T47D (cell line): Measurements from ENCODE around the gene LRRC59.
A peak's percentile ranks its signal among the peaks of the same experiment; 100 is the strongest.

Experiments used
- DNase-seq, 2 experiments: peaks; one replicate each; pipeline versions ENCODE4 v3.0.0 to v3.0.0-alpha.2; 2011 to 2012; ENCODE audit warnings: low read depth in 1 of 2, low spot score in 1 of 2
- JUND ChIP-seq: IDR thresholded peaks from 2 replicates; pipeline ENCODE4 v1.6.1; 2012; ENCODE audit warnings: low read depth
- in situ Hi-C: cut with HindIII; loops from 2 replicates; pipeline ENCODE4 v1.10.0; 2016; ENCODE audit warnings: low sequenced_read_pairs, low pct_unique_long_range_greater_than_20kb

Gene LRRC59

DNA sequence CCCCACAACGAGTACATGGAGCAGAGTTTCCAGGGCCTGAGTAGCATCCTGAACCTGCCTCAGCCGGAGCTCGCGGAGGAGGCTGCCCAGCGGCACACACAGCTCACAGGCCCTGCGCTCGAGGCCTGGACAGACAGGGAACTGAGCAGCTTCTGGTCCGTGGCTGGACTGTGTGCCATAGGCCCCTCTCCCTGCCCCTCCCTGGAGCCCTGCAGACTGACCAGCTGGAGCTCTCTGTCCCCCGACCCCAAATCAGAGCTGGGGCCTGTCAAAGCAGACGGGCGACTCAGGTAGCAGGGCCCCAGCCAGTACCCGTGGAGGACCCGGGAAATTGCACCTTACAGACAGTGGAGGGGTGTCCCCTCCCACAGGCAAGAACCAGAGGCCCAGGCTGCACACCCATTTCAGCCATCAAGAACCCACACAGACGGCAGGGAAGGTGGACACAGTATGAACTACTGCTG is 37.3 kb downstream of the LRRC59 start:
- in situ Hi-C loops = no loop called here
- no peak for TF ChIP-seq JUND
- no peak for DNase-seq

- TF ChIP-seq JUND = no peak
- peak in 1 of 2 experiments; percentile 59 for DNase-seq
- in situ Hi-C loops = no loop called here
Measured at GRCh38 chr17:50359005-50359699, 38.2 kb downstream of the LRRC59 start.

DNA sequence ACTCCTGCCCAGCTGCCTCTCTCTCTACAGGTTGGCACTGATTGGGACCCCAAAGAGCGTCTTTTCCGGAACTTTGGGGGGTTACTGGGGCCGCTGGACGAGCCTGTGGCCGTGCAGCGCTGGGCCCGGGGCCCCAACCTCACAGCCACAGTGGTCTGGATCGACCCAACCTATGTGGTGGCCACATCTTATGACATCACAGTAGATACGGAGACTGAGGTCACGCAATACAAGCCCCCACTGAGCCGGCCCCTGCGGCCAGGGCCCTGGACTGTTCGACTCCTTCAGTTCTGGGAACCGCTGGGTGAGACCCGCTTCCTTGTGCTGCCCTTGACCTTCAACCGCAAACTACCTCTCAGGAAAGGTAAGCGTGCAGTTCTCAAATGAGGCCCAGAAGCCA is 39.1 kb downstream of the LRRC59 start:
- DNase-seq = no peak
- in situ Hi-C loops = no loop called here
- TF ChIP-seq JUND = no peak

GRCh38 chr17:50356892-50357510 is 40.3 kb downstream of the LRRC59 start:
- TF ChIP-seq JUND = no peak
- DNase-seq = no peak
- in situ Hi-C loops = no loop called here

DNA sequence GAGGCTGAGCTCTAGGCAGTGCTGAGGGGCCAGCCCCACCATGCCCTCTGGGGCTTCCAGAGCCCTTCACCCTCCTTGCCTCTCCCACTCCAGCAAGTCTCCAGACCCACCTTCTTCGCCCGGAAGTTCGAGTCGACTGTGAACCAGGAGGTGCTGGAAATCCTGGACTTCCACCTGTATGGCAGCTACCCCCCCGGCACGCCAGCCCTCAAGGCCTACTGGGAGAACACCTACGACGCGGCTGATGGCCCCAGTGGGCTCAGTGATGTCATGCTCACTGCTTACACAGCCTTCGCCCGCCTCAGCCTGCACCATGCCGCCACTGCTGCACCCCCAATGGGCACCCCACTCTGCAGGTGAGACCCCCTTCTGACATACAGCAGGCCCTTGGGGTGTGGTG is 40.9 kb downstream of the LRRC59 start:
- in situ Hi-C loops = no loop called here
- DNase-seq = no peak
- no peak for TF ChIP-seq JUND

DNA sequence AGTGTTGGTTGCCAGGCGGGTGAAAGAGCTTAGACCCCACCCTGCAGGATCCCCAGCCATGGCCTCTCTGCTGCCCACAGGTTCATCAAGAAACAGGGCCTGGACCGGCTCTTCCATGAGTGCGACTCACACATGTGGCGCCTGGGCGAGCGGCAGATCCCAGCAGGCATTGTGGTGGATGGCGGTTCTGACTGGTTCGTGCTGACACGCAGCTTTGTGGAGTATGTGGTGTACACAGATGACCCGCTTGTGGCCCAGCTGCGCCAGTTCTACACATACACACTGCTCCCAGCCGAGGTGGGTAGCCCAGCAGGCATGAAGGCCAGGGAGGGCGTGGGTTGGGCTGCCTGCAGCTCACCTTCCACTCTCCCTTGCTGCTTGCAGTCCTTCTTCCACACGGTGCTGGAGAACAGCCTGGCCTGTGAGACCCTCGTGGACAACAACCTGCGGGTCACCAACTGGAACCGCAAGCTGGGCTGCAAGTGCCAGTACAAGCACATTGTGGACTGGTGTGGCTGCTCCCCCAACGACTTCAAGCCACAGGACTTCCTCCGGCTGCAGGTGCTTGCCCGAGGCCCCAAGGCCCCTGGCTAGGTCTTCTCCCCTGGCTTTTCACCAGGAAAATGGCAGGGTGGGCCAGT is 41.5 kb downstream of the LRRC59 start:
- no peak for TF ChIP-seq JUND
- DNase-seq = no peak
- in situ Hi-C loops = no loop called here

DNA sequence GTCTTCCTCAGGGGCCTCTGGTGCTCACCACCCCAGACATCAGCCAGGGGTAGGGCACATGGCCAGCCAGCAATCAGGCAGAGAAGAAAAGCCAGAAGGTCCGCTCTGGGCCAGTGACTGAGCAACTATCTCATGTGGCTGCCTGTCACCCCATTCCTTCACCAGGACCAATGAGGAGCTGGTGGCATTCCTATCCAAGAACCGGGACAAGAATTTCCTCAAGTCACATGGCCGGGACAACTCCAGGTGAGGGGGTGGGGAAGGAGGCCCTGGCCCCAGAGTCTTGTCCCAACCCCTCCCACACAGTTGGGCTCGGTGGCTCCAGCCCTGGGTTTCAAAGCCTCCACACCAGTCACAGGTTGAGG is 42.0 kb downstream of the LRRC59 start:
- TF ChIP-seq JUND = no peak
- in situ Hi-C loops = no loop called here
- no peak for DNase-seq

GRCh38 chr17:50354776-50355175 is 42.5 kb downstream of the LRRC59 start:
- TF ChIP-seq JUND = no peak
- no peak for DNase-seq
- in situ Hi-C loops = no loop called here

DNA sequence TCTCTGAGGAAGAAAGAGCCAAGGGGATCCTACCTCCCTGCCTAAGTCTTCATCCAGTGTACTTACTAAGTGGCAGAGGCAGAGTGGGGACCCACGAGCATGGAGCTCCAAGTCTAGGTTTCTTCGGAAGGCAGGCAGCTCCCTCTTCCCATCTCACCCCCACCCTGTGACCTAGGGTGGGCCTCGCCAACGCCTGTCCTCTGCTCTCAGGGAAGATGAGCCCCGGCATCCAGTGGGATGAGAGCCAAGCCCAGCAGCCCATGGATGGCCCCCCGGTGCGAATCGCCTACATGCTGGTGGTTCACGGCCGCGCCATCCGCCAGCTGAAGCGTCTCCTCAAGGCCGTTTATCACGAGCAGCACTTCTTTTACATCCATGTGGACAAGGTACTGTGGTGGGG is 43.1 kb downstream of the LRRC59 start:
- no peak for TF ChIP-seq JUND
- DNase-seq = no peak

DNA sequence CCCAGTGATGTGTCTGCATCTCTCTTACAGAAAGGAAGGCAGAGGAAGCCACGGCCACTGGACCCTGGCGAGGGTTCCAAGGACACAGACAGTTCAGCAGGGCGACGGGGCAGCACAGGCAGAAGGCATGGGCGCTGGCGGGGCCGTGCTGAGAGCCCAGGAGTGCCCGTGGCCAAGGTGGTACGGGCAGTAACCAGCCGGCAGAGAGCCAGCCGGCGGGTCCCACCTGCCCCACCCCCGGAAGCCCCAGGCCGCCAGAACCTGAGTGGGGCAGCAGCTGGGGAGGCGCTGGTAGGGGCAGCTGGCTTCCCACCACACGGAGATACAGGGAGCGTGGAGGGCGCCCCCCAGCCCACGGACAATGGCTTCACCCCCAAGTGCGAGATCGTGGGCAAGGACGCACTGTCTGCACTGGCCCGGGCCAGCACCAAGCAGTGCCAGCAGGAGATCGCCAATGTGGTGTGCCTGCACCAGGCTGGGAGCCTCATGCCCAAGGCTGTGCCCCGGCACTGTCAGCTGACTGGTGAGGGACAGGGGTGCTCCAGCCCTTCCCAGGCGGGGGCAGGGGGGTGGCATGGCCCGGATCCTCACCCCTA is 43.6 kb downstream of the LRRC59 start:
- no peak for TF ChIP-seq JUND
- DNase-seq = no peak
- in situ Hi-C loops = no loop called here

More for the DNA sequence above, 43.1 kb downstream of the LRRC59 start:
- in situ Hi-C loops = no loop called here

DNA sequence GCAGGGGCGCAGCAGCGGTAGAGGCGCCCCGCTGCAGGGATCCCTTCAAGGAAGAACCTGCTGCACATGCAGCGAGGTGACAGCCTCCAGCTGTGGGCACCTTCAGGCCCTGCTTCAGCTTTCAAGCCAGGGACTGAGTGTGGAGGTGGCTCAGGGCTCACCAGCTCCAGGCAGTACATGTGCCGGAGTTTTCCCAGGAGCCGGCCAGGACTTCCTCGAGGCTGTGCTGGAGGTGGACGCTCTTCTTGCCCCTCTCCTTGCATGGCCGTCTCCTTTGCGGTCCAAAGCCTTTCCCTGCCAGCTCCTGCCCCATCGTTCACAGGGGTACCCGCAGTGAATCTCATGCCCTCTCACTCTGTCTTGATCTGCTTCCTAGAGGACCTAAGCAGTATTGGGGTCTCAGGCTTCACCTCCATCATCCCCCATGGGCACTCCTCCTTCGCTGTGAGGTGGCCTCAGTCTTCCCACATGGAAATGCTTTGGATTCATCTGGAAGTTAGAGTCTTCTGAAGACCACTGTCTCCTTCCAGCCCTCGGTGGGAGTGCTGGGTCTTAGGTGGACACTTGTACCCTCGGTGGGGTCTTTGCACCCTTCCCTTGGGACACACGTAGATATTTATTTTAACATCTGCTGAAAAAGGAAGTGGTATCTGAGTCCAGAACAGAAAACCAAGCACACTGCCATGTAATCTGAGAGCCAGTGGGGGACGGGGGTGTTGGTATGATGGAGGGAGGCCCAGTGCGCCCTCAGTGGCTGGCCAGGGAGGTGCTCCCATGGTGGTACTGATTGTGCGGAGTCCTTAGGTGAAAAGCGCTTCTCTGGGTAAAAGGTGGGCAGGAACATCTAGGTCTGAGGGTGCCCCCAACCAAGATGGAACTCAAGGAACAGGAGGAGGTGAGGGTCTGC is 44.4 kb downstream of the LRRC59 start:
- in situ Hi-C loops = no loop called here
- TF ChIP-seq JUND = no peak
- no peak for DNase-seq

DNA sequence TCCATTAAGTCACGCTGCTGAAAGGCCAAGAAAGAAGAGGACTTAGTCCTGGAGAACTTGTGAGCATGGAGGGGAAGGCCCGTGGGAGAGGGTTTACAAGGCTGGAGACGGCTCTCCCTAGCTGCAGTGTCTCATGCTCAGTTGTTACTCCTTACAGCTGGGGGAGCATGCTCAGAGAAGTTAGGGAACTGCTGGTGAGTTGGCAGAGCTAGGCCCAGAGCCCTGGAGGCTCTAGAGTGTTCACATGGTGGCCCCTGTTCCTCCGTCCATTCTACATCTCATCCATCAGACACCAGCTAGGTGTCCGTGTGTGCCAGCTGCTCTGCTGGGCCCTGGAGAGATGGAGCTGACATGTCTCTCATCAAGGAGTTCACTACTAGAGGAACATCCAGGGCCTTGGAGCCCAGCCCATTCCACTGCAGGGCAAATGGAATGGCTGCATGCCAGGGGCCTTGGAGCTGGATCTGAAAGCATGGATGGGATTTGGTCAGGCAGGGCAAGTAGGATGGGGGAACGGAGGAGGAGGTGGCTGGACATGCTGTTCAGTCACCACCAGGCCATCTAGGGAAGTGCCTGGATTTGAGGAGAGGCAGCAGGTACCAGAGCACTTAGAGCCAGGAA is 45.1 kb downstream of the LRRC59 start:
- in situ Hi-C loops = no loop called here
- no peak for TF ChIP-seq JUND
- DNase-seq = peak in 1 of 2 experiments; percentile 48
